Lower leg skin (tissue), 3 donors: ENCODE data around the gene TRIM17.

Experiments used
- POLR2A ChIP-seq, 2 donors: fragments of 450-650 bp; IDR thresholded peaks; one replicate each; pipeline ENCODE4 v1.6.1; 2016 to 2017; ENCODE audit warnings: antibody characterized with exemption in 2 of 2, mild to moderate bottlenecking in 1 of 2, moderate library complexity in 1 of 2
- TF ChIP-seq, protein P1 (sequence below), 3 donors: fragments of 450-650 bp; IDR thresholded peaks; one replicate each; pipeline ENCODE4 v1.5.1; 2016; ENCODE audit warnings: antibody characterized with exemption in 3 of 3, mild to moderate bottlenecking in 3 of 3, moderate library complexity in 2 of 3

GRCh38 chr1:228465571-228466146, 49.0 kb upstream of the TRIM17 start:
- TF ChIP-seq, protein P1, sequence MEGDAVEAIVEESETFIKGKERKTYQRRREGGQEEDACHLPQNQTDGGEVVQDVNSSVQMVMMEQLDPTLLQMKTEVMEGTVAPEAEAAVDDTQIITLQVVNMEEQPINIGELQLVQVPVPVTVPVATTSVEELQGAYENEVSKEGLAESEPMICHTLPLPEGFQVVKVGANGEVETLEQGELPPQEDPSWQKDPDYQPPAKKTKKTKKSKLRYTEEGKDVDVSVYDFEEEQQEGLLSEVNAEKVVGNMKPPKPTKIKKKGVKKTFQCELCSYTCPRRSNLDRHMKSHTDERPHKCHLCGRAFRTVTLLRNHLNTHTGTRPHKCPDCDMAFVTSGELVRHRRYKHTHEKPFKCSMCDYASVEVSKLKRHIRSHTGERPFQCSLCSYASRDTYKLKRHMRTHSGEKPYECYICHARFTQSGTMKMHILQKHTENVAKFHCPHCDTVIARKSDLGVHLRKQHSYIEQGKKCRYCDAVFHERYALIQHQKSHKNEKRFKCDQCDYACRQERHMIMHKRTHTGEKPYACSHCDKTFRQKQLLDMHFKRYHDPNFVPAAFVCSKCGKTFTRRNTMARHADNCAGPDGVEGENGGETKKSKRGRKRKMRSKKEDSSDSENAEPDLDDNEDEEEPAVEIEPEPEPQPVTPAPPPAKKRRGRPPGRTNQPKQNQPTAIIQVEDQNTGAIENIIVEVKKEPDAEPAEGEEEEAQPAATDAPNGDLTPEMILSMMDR (IDR thresholded peaks at IDR 0.05): no peak
- no peak for TF ChIP-seq POLR2A (IDR thresholded peaks at IDR 0.05)
